HK-2 (cell line): ENCODE measurements around the gene CCL26.
A peak's percentile ranks its signal among the peaks of the same experiment; 100 is the strongest.
"Not testable (repeated sequence)": the region's sequence is repeated elsewhere in the genome, so short reads cannot be mapped to it uniquely, and the experiment has no call there.

Experiments
- DNase-seq: peaks from one replicate; pipeline ENCODE4 v3.0.0-alpha.2; 2018; ENCODE audit not compliant: unreplicated experiment

The CCL26 gene

GRCh38 chr7:75738975-75739795, 32.8 kb downstream of the CCL26 start:
- peak; percentile 100 for DNase-seq

GRCh38 chr7:75738604-75738974, 33.4 kb downstream of the CCL26 start, which contains the start of gene HIP1:
HIP1 (minus strand) TSS chr7:75738941; CDS start chr7:75738920, 21 bp downstream.
- DNase-seq = no peak

GRCh38 chr7:75737856-75738603, 34.0 kb downstream of the CCL26 start:
- DNase-seq = no peak

- no peak for DNase-seq
Measured at GRCh38 chr7:75735581-75736350, 36.2 kb downstream of the CCL26 start.

GRCh38 chr7:75734586-75735458, 37.2 kb downstream of the CCL26 start:
- DNase-seq = no peak

- DNase-seq = peak; percentile 76
Measured at GRCh38 chr7:75732764-75733630, 39.0 kb downstream of the CCL26 start.

GRCh38 chr7:75732016-75732521, 39.9 kb downstream of the CCL26 start:
- no peak for DNase-seq

- DNase-seq = no peak
Measured at GRCh38 chr7:75729851-75730274, 42.1 kb downstream of the CCL26 start.

- DNase-seq = peak; percentile 37
Measured at GRCh38 chr7:75727881-75728593, 44.0 kb downstream of the CCL26 start.

- not testable (repeated sequence) for DNase-seq
Measured at GRCh38 chr7:75727351-75727750, 44.7 kb downstream of the CCL26 start.

- DNase-seq = no peak
Measured at GRCh38 chr7:75725306-75725705, 46.7 kb downstream of the CCL26 start.

- DNase-seq = no peak
Measured at GRCh38 chr7:75723444-75723843, 48.6 kb downstream of the CCL26 start.

- no peak for DNase-seq
Measured at GRCh38 chr7:75722373-75722772, 49.6 kb downstream of the CCL26 start.

GRCh38 chr7:75721922-75722321, 50.1 kb downstream of the CCL26 start:
- DNase-seq = not testable (repeated sequence)

- DNase-seq = no peak
Measured at GRCh38 chr7:75721426-75721825, 50.6 kb downstream of the CCL26 start.

GRCh38 chr7:75719626-75720025, 52.4 kb downstream of the CCL26 start:
- DNase-seq = no peak
